K562 (cell line): ENCODE measurements around the gene PGBD1. TPM values are rescaled to one million over a fixed set of nuclear protein-coding genes. Genes with fewer than 3 reads are reported as not detected.
A peak's percentile ranks its signal among the peaks of the same experiment; 100 is the strongest.

Source experiments
- ARID2 ChIP-seq: fragments of 450-650 bp; IDR thresholded peaks from 2 replicates; pipeline ENCODE4 v1.6.1; 2017; ENCODE audit warnings: antibody characterized with exemption, mild to moderate bottlenecking
- BDP1 ChIP-seq: IDR thresholded peaks from 3 replicates; pipeline ENCODE4 v1.6.1; 2011; ENCODE audit not compliant: insufficient read length, insufficient read depth
- ESRRA ChIP-seq: fragments of 450-650 bp; IDR thresholded peaks from 2 replicates; pipeline ENCODE4 v1.6.1; 2014; ENCODE audit warnings: low read depth, mild to moderate bottlenecking, moderate library complexity, borderline replicate concordance
- FOSL1 ChIP-seq: fragments of 200-800 bp; sonication (Bioruptor generic); conservative IDR thresholded peaks from 2 replicates; pipeline ENCODE4 v1.6.1; 2016; ENCODE audit warnings: missing genetic modification characterization, missing compliant biosample characterization
- FOXP1 ChIP-seq: sonication (generic); formaldehyde crosslinking; IDR thresholded peaks from 2 replicates; pipeline ENCODE4 v1.8.0; 2022; ENCODE audit warnings: mild to moderate bottlenecking, missing genetic modification reagents
- HDAC1 ChIP-seq, 2 experiments: fragments of 450-650 bp; IDR thresholded peaks; 2 replicates each; pipeline ENCODE4 v1.6.1; 2016 to 2017; ENCODE audit warnings: inconsistent platforms in 1 of 2, mild to moderate bottlenecking in 1 of 2, moderate library complexity in 1 of 2
- HNRNPUL1 ChIP-seq: fragments of 200-400 bp; formaldehyde crosslinking; IDR thresholded peaks from 2 replicates; pipeline ENCODE4 v1.6.1; 2017; ENCODE audit warnings: low read length
- KDM4B ChIP-seq, 2 experiments: fragments of 450-650 bp in 1 of 2; sonication (generic) in 1 of 2; IDR thresholded peaks; 2 replicates each; pipeline ENCODE4 v1.6.1; 2016 to 2017; ENCODE audit warnings: borderline replicate concordance in 2 of 2, antibody characterized with exemption in 1 of 2, low read depth in 1 of 2, mild to moderate bottlenecking in 1 of 2
- KDM5B ChIP-seq: fragments of 200-600 bp; sonication (generic); IDR thresholded peaks from 2 replicates; pipeline ENCODE4 v1.6.1; 2012; ENCODE audit warnings: low read depth, mild to moderate bottlenecking, moderate library complexity, low read length, control low read depth, inconsistent platforms; ENCODE audit not compliant: insufficient replicate concordance
- KHSRP ChIP-seq: fragments of 450-650 bp; IDR thresholded peaks from 2 replicates; pipeline ENCODE4 v1.6.1; 2017
- MBD2 ChIP-seq: sonication (generic); IDR thresholded peaks from 2 replicates; pipeline ENCODE4 v1.6.1; 2016; ENCODE audit warnings: low read depth, borderline replicate concordance
- MECOM ChIP-seq: fragments of 250-450 bp; sonication (Bioruptor Pico); IDR thresholded peaks from 2 replicates; pipeline ENCODE4 v1.8.0; 2022; ENCODE audit warnings: inconsistent platforms
- PTRF ChIP-seq: fragments of 450-650 bp; IDR thresholded peaks from 2 replicates; pipeline ENCODE4 v1.6.1; 2016; ENCODE audit warnings: mild to moderate bottlenecking, missing genetic modification characterization, missing compliant biosample characterization
- SMARCA4 ChIP-seq: fragments of 450-650 bp; IDR thresholded peaks from 2 replicates; pipeline ENCODE4 v1.6.1; 2016
- TCF3 ChIP-seq: sonication (generic); formaldehyde crosslinking; IDR thresholded peaks from 2 replicates; pipeline ENCODE4 v1.4.0; 2020; ENCODE audit warnings: mild to moderate bottlenecking, missing genetic modification reagents
- ZBTB17 ChIP-seq: fragments of 450-650 bp; formaldehyde crosslinking; IDR thresholded peaks from 2 replicates; pipeline ENCODE4 v1.4.0; 2020; ENCODE audit warnings: mild to moderate bottlenecking
- ZBTB7A ChIP-seq: IDR thresholded peaks from 2 replicates; pipeline ENCODE4 v1.6.1; 2011; ENCODE audit warnings: low read depth, mild to moderate bottlenecking, low read length, moderate library complexity, borderline replicate concordance; ENCODE audit not compliant: control insufficient read depth
- ZC3H8 ChIP-seq: fragments of 450-650 bp; IDR thresholded peaks from 2 replicates; pipeline ENCODE4 v1.6.1; 2017
- polyA plus RNA-seq, 8 experiments: library from polyadenylated mRNA; depleted of rRNA in 4 of 8; stranded (reverse) in 5 of 8; unstranded in 3 of 8; fragments of >200 nt; fragmentation: Nextera tagmentation in 2 of 8; fragmentation: Illumina TruSeq in 1 of 8; extraction: Ambion mirVana in 2 of 8; extraction: Trizol in 1 of 8; gene quantifications; 2 replicates each; pipeline versions ENCODE4 v1.2.1 to v1.2.3, GENCODE V29; 2011 to 2014; ENCODE audit warnings: inconsistent platforms in 1 of 8, missing spikeins in 1 of 8
- total RNA-seq, 7 experiments: library from RNA; depleted of rRNA in 6 of 7; stranded (reverse); fragments of >200 nt in 6 of 7; fragmentation: Illumina TruSeq in 2 of 7; extraction: Trizol in 2 of 7; gene quantifications; 2 replicates each; pipeline versions ENCODE4 v1.2.1 to v1.2.3, GENCODE V29; 2011 to 2021; ENCODE audit warnings: low replicate concordance in 1 of 7
- TF ChIP-seq, protein P1 (sequence below): sonication (generic); formaldehyde crosslinking; IDR thresholded peaks from 2 replicates; pipeline ENCODE4 v1.8.0; 2022; ENCODE audit warnings: missing genetic modification reagents, mild to moderate bottlenecking, moderate library complexity, borderline replicate concordance
- TF ChIP-seq, protein P2 (sequence below), 2 experiments: fragments of 450-650 bp; IDR thresholded peaks; 2 replicates each; pipeline ENCODE4 v1.6.1; 2016
- TF ChIP-seq, protein P3 (sequence below): sonication (generic); formaldehyde crosslinking; IDR thresholded peaks from 2 replicates; pipeline ENCODE4 v1.8.0; 2022; ENCODE audit warnings: missing genetic modification reagents, mild to moderate bottlenecking, borderline replicate concordance
- TF ChIP-seq, protein P4 (sequence below), 2 experiments: fragments of 450-650 bp in 1 of 2; IDR thresholded peaks; 2 replicates each; pipeline ENCODE4 v1.6.1; 2011 to 2017; ENCODE audit warnings: low read depth in 2 of 2, antibody characterized with exemption in 1 of 2, borderline replicate concordance in 1 of 2, low read length in 1 of 2, mild to moderate bottlenecking in 1 of 2, mixed read lengths in 1 of 2; ENCODE audit not compliant: control insufficient read depth in 1 of 2

PGBD1 gene
- total and polyA plus RNA-seq, 9 of the 15 experiments (the other 6 are each of a cell fraction or from before 2014, with no cell fraction given) = 3.3 to 9.0 (median 7.3) TPM

DNA sequence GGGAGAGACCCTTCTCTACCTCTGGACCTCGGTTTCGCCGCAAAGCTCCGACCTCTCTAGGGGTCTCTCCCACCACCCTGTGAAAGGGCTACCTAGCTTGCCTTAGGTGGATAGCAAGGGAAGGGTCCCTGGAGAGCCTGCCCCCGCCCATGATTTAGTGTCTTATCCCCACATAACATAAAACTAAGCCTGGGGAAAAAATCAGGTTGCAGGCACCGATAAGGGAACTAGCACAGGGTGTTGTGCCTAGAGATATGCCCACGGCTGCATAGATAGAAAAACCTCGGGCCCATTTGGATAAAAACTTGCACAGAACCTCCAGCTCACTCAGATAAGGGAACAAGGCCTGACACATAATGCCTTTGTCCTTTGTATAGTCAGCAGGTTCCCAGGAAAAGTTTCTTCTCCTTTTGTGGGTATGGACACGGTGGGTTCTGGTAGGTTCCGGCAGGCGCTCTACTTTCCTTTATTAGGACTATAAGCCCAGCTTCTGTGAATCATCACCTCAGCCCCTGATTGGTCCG is 53.7 kb downstream of the PGBD1 start (continued):
- TF ChIP-seq, protein P1, sequence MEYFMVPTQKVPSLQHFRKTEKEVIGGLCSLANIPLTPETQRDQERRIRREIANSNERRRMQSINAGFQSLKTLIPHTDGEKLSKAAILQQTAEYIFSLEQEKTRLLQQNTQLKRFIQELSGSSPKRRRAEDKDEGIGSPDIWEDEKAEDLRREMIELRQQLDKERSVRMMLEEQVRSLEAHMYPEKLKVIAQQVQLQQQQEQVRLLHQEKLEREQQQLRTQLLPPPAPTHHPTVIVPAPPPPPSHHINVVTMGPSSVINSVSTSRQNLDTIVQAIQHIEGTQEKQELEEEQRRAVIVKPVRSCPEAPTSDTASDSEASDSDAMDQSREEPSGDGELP (CRISPR knock-in tag) = no peak; the same call in 1 of the 2 replicates
- no peak for TF ChIP-seq HNRNPUL1
- no peak for TF ChIP-seq ZBTB17
- TF ChIP-seq TCF3 (CRISPR knock-in tag) = peak; percentile 98
- no peak for TF ChIP-seq FOSL1 (tag)
- peak; percentile 83 to 86; a peak in 3 of 4 replicates for TF ChIP-seq HDAC1 (IDR thresholded peaks at IDR 0.05)
- TF ChIP-seq BDP1 = no peak
- TF ChIP-seq, protein P2, sequence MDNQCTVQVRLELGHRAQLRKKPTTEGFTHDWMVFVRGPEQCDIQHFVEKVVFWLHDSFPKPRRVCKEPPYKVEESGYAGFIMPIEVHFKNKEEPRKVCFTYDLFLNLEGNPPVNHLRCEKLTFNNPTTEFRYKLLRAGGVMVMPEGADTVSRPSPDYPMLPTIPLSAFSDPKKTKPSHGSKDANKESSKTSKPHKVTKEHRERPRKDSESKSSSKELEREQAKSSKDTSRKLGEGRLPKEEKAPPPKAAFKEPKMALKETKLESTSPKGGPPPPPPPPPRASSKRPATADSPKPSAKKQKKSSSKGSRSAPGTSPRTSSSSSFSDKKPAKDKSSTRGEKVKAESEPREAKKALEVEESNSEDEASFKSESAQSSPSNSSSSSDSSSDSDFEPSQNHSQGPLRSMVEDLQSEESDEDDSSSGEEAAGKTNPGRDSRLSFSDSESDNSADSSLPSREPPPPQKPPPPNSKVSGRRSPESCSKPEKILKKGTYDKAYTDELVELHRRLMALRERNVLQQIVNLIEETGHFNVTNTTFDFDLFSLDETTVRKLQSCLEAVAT (IDR thresholded peaks at IDR 0.05) = peak in 1 of 2 experiments; percentile 11; a peak in 2 of 4 replicates
- TF ChIP-seq ZBTB7A = peak; percentile 99
- TF ChIP-seq FOXP1 (CRISPR knock-in tag) = no peak
- no peak for TF ChIP-seq PTRF (tag)
- TF ChIP-seq SMARCA4 = peak; percentile 96
- no peak; a peak in 1 of 4 replicates for TF ChIP-seq KDM4B (IDR thresholded peaks at IDR 0.05; ENCODE audit: borderline replicate concordance in 2 of 2, low read depth in 1 of 2)
- no peak for TF ChIP-seq KDM5B
- no peak for TF ChIP-seq ZC3H8
- no peak; the same call in 1 of the 2 replicates for TF ChIP-seq ESRRA
- TF ChIP-seq, protein P3, sequence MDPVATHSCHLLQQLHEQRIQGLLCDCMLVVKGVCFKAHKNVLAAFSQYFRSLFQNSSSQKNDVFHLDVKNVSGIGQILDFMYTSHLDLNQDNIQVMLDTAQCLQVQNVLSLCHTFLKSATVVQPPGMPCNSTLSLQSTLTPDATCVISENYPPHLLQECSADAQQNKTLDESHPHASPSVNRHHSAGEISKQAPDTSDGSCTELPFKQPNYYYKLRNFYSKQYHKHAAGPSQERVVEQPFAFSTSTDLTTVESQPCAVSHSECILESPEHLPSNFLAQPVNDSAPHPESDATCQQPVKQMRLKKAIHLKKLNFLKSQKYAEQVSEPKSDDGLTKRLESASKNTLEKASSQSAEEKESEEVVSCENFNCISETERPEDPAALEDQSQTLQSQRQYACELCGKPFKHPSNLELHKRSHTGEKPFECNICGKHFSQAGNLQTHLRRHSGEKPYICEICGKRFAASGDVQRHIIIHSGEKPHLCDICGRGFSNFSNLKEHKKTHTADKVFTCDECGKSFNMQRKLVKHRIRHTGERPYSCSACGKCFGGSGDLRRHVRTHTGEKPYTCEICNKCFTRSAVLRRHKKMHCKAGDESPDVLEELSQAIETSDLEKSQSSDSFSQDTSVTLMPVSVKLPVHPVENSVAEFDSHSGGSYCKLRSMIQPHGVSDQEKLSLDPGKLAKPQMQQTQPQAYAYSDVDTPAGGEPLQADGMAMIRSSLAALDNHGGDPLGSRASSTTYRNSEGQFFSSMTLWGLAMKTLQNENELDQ (CRISPR knock-in tag) = peak; percentile 8; the same call in 1 of the 2 replicates
- peak; percentile 81 for TF ChIP-seq KHSRP
- TF ChIP-seq MECOM (CRISPR knock-in tag) = peak; percentile 73
- TF ChIP-seq ARID2 = no peak
- peak; percentile 40; the same call in 1 of the 2 replicates for TF ChIP-seq MBD2
- TF ChIP-seq, protein P4, sequence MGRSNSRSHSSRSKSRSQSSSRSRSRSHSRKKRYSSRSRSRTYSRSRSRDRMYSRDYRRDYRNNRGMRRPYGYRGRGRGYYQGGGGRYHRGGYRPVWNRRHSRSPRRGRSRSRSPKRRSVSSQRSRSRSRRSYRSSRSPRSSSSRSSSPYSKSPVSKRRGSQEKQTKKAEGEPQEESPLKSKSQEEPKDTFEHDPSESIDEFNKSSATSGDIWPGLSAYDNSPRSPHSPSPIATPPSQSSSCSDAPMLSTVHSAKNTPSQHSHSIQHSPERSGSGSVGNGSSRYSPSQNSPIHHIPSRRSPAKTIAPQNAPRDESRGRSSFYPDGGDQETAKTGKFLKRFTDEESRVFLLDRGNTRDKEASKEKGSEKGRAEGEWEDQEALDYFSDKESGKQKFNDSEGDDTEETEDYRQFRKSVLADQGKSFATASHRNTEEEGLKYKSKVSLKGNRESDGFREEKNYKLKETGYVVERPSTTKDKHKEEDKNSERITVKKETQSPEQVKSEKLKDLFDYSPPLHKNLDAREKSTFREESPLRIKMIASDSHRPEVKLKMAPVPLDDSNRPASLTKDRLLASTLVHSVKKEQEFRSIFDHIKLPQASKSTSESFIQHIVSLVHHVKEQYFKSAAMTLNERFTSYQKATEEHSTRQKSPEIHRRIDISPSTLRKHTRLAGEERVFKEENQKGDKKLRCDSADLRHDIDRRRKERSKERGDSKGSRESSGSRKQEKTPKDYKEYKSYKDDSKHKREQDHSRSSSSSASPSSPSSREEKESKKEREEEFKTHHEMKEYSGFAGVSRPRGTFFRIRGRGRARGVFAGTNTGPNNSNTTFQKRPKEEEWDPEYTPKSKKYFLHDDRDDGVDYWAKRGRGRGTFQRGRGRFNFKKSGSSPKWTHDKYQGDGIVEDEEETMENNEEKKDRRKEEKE (IDR thresholded peaks at IDR 0.05; ENCODE audit: borderline replicate concordance in 1 of 2, control insufficient read depth in 1 of 2, low read depth in 2 of 2, low read length in 1 of 2) = peak in 1 of 2 experiments; percentile 68; a peak in 1 of 4 replicates
